IPS-NIHi7 (cell line): ENCODE data around the gene ARHGDIG.
"Not testable (repeated sequence)": the region's sequence is repeated elsewhere in the genome, so short reads cannot be mapped to it uniquely, and the experiment has no call there.

Experiments
- DNase-seq: peaks from one replicate; pipeline ENCODE4 v3.0.0; 2012; ENCODE audit warnings: mixed read lengths; ENCODE audit errors: extremely low spot score

The ARHGDIG gene

GRCh38 chr16:325375-326145 lies 45.2 kb downstream of the ARHGDIG start:
- DNase-seq = no peak

- DNase-seq = no peak
Measured at GRCh38 chr16:330741-331140, 50.4 kb downstream of the ARHGDIG start.

GRCh38 chr16:331181-331814 lies 50.9 kb downstream of the ARHGDIG start:
- not testable (repeated sequence) for DNase-seq
